A549 (cell line): Measurements from ENCODE around the gene SACS.

Experiments
- CEBPB ChIP-seq, 2 experiments: fragments of >200 bp in 1 of 2; sonication (Bioruptor Twin) in 1 of 2; formaldehyde crosslinking in 1 of 2; IDR thresholded peaks; 2 replicates each; pipeline ENCODE4 v1.6.1; 2012 to 2016
- CTCF ChIP-seq: fragments of >200 bp; sonication (Bioruptor Twin); formaldehyde crosslinking; IDR thresholded peaks from 3 replicates; pipeline ENCODE4 v1.5.1; 2016
- MAX ChIP-seq: IDR thresholded peaks from 2 replicates; pipeline ENCODE4 v1.6.1; 2012
- REST ChIP-seq: fragments of 200-600 bp; sonication (generic); IDR thresholded peaks from 2 replicates; pipeline ENCODE4 v1.6.1; 2016; ENCODE audit warnings: antibody characterized with exemption, mild to moderate bottlenecking, moderate library complexity
- ZFP36 ChIP-seq: fragments of 450-650 bp; IDR thresholded peaks from 2 replicates; pipeline ENCODE4 v1.6.1; 2014; ENCODE audit warnings: borderline replicate concordance; ENCODE audit not compliant: partially characterized antibody

GRCh38 chr13:23480324-23480723 lies 46.8 kb upstream of the SACS start:
- TF ChIP-seq MAX: no peak
- no peak for TF ChIP-seq ZFP36
- no peak for TF ChIP-seq CTCF
- TF ChIP-seq REST: no peak
- TF ChIP-seq CEBPB (IDR thresholded peaks at IDR 0.05): no peak
